Trophoblast cell (in vitro differentiated cells and primary cell): ENCODE results near the gene UNC13D.

Source experiments
- DNase-seq, 2 donors: peaks; one replicate each; pipeline ENCODE4 v3.0.0-alpha.2; 2016
- H2AFZ ChIP-seq: 2 replicates; pipeline ENCODE4 v1.6.1; 2013; ENCODE audit warnings: low read length, moderate library complexity, mild to moderate bottlenecking; ENCODE audit not compliant: insufficient read depth, poor library complexity
- H2AK5ac ChIP-seq: 2 replicates; pipeline ENCODE4 v1.6.1; 2013; ENCODE audit warnings: mild to moderate bottlenecking, low read length
- H2BK120ac ChIP-seq: 2 replicates; pipeline ENCODE4 v1.6.1; 2013; ENCODE audit warnings: low read length, mild to moderate bottlenecking, moderate library complexity; ENCODE audit not compliant: insufficient read depth, poor library complexity
- H2BK12ac ChIP-seq: 2 replicates; pipeline ENCODE4 v1.6.1; 2013; ENCODE audit warnings: mild to moderate bottlenecking, low read length, moderate library complexity
- H2BK5ac ChIP-seq: 2 replicates; pipeline ENCODE4 v1.6.1; 2013; ENCODE audit warnings: low read length, low read depth, moderate library complexity, mild to moderate bottlenecking; ENCODE audit not compliant: poor library complexity
- H3K14ac ChIP-seq: 2 replicates; pipeline ENCODE4 v1.6.1; 2013; ENCODE audit warnings: mild to moderate bottlenecking, low read length
- H3K18ac ChIP-seq: 2 replicates; pipeline ENCODE4 v1.6.1; 2013; ENCODE audit warnings: mild to moderate bottlenecking, low read length
- H3K23ac ChIP-seq: 2 replicates; pipeline ENCODE4 v1.6.1; 2013; ENCODE audit warnings: low read length
- H3K27ac ChIP-seq: 2 replicates; pipeline ENCODE4 v1.5.1; 2013; ENCODE audit warnings: low read depth, mild to moderate bottlenecking, inconsistent platforms, low read length, moderate library complexity
- H3K27me3 ChIP-seq: 2 replicates; pipeline ENCODE4 v1.6.1; 2013; ENCODE audit warnings: inconsistent platforms, mild to moderate bottlenecking, low read length, moderate library complexity; ENCODE audit not compliant: insufficient read depth
- H3K36me3 ChIP-seq, 2 experiments: 1 replicate in 1 of 2; 2 replicates in 1 of 2; pipeline ENCODE4 v1.6.1; 2013; ENCODE audit warnings: low read length in 2 of 2, mild to moderate bottlenecking in 2 of 2, moderate library complexity in 1 of 2; ENCODE audit not compliant: insufficient read depth in 2 of 2, control insufficient read depth in 1 of 2
- H3K4ac ChIP-seq: 2 replicates; pipeline ENCODE4 v1.6.1; 2013; ENCODE audit warnings: low read depth, mild to moderate bottlenecking, low read length, moderate library complexity
- H3K4me1 ChIP-seq, 2 experiments: 1 replicate in 1 of 2; 2 replicates in 1 of 2; pipeline ENCODE4 v1.6.1; 2013; ENCODE audit warnings: low read length in 2 of 2, mild to moderate bottlenecking in 2 of 2, moderate library complexity in 1 of 2; ENCODE audit not compliant: insufficient read depth in 2 of 2, control insufficient read depth in 1 of 2
- H3K4me2 ChIP-seq: 2 replicates; pipeline ENCODE4 v1.6.1; 2013; ENCODE audit warnings: inconsistent platforms, mild to moderate bottlenecking, low read length, moderate library complexity
- H3K4me3 ChIP-seq: 2 replicates; pipeline ENCODE4 v1.5.1; 2013; ENCODE audit warnings: mild to moderate bottlenecking, low read depth, low read length, inconsistent platforms
- H3K79me1 ChIP-seq: one replicate; pipeline ENCODE4 v1.6.1; 2013; ENCODE audit warnings: low read length
- H3K79me2 ChIP-seq: 2 replicates; pipeline ENCODE4 v1.6.1; 2013; ENCODE audit warnings: low read length, mild to moderate bottlenecking; ENCODE audit not compliant: control insufficient read depth, insufficient read depth, poor library complexity
- H3K9ac ChIP-seq: 2 replicates; pipeline ENCODE4 v1.6.1; 2013; ENCODE audit warnings: mild to moderate bottlenecking, low read length
- H3K9me3 ChIP-seq: 2 replicates; pipeline ENCODE4 v1.6.1; 2013; ENCODE audit warnings: low read depth, mild to moderate bottlenecking, control low read depth, inconsistent platforms, low read length; ENCODE audit not compliant: insufficient read depth
- H4K12ac ChIP-seq: 2 replicates; pipeline ENCODE4 v1.6.1; 2013; ENCODE audit warnings: low read depth, mild to moderate bottlenecking, low read length, moderate library complexity
- H4K8ac ChIP-seq: 2 replicates; pipeline ENCODE4 v1.6.1; 2013; ENCODE audit warnings: low read depth, mild to moderate bottlenecking, low read length, moderate library complexity
- H4K91ac ChIP-seq: one replicate; pipeline ENCODE4 v1.6.1; 2013; ENCODE audit warnings: low read depth, mild to moderate bottlenecking, low read length, moderate library complexity
- WGBS: extraction: QIAGEN DNeasy Blood & Tissue Kit; methylation state at CpG from one replicate; pipeline ENCODE4 v1.1.7; 2013; ENCODE audit warnings: missing lambda C conversion rate; ENCODE audit not compliant: insufficient read length, insufficient coverage; ENCODE audit errors: extremely low coverage; 5-methylcytosine and 5-hydroxymethylcytosine counted together

Gene UNC13D

DNA sequence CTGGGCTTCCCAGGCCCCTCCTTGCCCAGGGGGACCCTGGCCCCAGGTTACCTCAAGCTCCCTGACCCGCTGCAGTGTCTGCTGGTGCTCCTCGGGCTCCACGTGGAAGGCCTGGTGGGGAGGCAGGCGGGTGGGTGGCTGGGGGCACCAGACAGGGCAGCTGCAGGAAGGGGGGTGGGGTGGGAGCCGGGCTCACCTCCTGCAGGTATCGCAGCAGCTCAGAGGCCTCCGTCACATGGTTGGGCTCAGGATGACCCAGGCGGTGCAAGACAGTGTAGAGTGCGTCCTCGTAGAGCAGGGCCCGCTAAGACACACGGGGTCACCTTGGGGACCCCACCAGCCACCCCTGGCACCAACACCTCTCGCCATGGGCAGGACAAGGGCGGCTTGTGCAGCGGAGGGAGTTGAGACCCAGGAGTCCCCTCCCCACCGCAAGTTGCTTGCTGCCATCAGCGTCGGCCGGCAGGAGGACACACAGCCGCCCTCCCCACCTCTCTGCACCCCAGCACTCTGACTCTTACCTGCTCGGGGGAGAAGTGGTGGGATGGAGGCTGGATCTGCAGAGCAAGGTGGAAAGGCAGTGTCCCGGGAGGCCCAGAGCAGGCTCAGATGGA is 1.1 kb downstream of the UNC13D start:
- peak overlapping the region; percentile 4 for H2AK5ac ChIP-seq
- H3K4ac ChIP-seq: no peak overlapping the region

DNA sequence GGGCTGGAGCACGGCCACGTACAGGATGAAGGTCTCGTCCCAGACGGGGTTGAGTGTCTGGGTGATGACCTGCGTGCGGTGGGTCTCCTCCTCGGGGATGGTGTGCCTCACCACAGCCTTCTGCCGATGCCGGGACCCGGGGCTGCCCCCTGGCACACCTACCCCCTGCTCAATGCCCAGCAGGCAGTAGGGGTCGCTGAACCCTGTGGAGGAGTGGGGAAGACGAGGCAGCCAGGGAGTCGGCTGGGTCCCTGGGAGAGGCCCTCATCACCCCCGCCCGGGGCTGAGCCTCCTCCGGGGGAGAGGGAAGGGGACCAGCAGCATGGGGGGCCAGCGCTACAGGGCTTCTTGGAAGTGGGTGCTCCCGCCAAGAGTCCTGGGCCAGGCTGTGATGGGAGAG is 1.8 kb downstream of the UNC13D start:
- no peak overlapping the region for H2BK120ac ChIP-seq
- no peak overlapping the region for H2BK12ac ChIP-seq

More for the DNA sequence above, 1.1 kb downstream of the UNC13D start:
- Histone ChIP-seq H2BK5ac (no peak overlapping the region), H3K4me3 (no peak overlapping the region), H3K23ac (no peak overlapping the region), H4K8ac (no peak overlapping the region), H3K14ac (no peak overlapping the region), H3K4me2 (no peak overlapping the region), H2AFZ (no peak overlapping the region), H3K9me3 (peaks cover 2% of the 10 kb centered on the region), H3K18ac (no peak overlapping the region), H2BK12ac (peak overlapping the region; percentile 13), H2BK120ac (no peak overlapping the region), H3K27ac (no peak overlapping the region), H3K36me3 (peaks cover 21 to 22% of the 10 kb centered on the region in 2 experiments), H3K9ac (no peak overlapping the region), H3K4me1 (peaks cover 17 to 24% of the 10 kb centered on the region in 2 experiments), H3K27me3 (no peaks in the 10 kb centered on the region), H4K12ac (no peak overlapping the region), H3K79me2 (no peaks in the 10 kb centered on the region), H4K91ac (peak overlapping the region; percentile 78), H3K79me1 (peaks cover 14% of the 10 kb centered on the region)
- no peak for DNase-seq
- WGBS: no CpG with 5 or more reads among the region's 22 CpGs

DNA sequence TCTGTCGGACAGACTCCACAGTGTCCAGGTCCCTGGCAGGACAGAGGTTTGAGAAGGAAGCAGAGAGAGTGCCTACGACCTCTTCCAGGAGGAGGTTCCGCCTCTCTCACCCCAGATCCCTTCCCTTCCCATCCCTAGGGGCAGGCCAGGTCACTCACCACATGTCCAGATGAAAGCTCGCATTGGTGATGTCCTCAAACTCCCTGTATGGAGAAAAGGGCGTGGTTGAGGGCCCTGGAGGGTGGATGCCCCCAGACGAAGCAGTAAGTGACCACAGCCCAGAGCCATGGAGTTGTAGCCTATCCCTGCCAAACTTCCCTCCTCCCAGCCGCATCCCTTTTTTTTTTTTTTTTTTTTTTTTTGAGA is 3.4 kb downstream of the UNC13D start:
- Histone ChIP-seq H3K79me1 (peaks cover 11% of the 10 kb centered on the region), H3K4me3 (no peak overlapping the region), H3K9me3 (no peaks in the 10 kb centered on the region), H2BK120ac (no peak overlapping the region), H4K91ac (no peak overlapping the region), H3K27me3 (no peaks in the 10 kb centered on the region), H4K8ac (no peak overlapping the region), H3K36me3 (no peaks in the 10 kb centered on the region), H2AK5ac (no peak overlapping the region), H2AFZ (no peak overlapping the region), H2BK5ac (no peak overlapping the region), H4K12ac (no peak overlapping the region), H3K4me1 (peaks cover 12 to 17% of the 10 kb centered on the region in 2 experiments), H3K18ac (no peak overlapping the region), H3K79me2 (no peaks in the 10 kb centered on the region), H3K23ac (no peak overlapping the region), H3K14ac (no peak overlapping the region), H3K27ac (no peak overlapping the region), H3K9ac (no peak overlapping the region), H3K4ac (no peak overlapping the region), H3K4me2 (no peak overlapping the region), H2BK12ac (no peak overlapping the region)
- no peak for DNase-seq
- no CpG with 5 or more reads among the region's 7 CpGs for WGBS

More for the DNA sequence above, 1.8 kb downstream of the UNC13D start:
- H4K8ac ChIP-seq: no peak overlapping the region
- no peak for DNase-seq
- H3K79me2 ChIP-seq: no peaks in the 10 kb centered on the region
- H3K14ac ChIP-seq: no peak overlapping the region
- no peak overlapping the region for H3K27ac ChIP-seq
- H2AFZ ChIP-seq: no peak overlapping the region
- peaks cover 14% of the 10 kb centered on the region for H3K79me1 ChIP-seq
- peak overlapping the region; percentile 21 for H2AK5ac ChIP-seq
- no peak overlapping the region for H3K4me3 ChIP-seq
- no peak overlapping the region for H4K91ac ChIP-seq
- H3K4me1 ChIP-seq: peaks cover 17 to 24% of the 10 kb centered on the region in 2 experiments
- no peaks in the 10 kb centered on the region for H3K27me3 ChIP-seq
- H3K9me3 ChIP-seq: peaks cover 2% of the 10 kb centered on the region
- H2BK5ac ChIP-seq: no peak overlapping the region
- no peak overlapping the region for H3K4ac ChIP-seq
- no peak overlapping the region for H3K23ac ChIP-seq
- no CpG with 5 or more reads among the region's 18 CpGs for WGBS
- no peak overlapping the region for H3K9ac ChIP-seq
- H3K4me2 ChIP-seq: no peak overlapping the region
- no peak overlapping the region for H3K18ac ChIP-seq
- H3K36me3 ChIP-seq: peaks cover 14 to 16% of the 10 kb centered on the region in 2 experiments
- no peak overlapping the region for H4K12ac ChIP-seq

DNA sequence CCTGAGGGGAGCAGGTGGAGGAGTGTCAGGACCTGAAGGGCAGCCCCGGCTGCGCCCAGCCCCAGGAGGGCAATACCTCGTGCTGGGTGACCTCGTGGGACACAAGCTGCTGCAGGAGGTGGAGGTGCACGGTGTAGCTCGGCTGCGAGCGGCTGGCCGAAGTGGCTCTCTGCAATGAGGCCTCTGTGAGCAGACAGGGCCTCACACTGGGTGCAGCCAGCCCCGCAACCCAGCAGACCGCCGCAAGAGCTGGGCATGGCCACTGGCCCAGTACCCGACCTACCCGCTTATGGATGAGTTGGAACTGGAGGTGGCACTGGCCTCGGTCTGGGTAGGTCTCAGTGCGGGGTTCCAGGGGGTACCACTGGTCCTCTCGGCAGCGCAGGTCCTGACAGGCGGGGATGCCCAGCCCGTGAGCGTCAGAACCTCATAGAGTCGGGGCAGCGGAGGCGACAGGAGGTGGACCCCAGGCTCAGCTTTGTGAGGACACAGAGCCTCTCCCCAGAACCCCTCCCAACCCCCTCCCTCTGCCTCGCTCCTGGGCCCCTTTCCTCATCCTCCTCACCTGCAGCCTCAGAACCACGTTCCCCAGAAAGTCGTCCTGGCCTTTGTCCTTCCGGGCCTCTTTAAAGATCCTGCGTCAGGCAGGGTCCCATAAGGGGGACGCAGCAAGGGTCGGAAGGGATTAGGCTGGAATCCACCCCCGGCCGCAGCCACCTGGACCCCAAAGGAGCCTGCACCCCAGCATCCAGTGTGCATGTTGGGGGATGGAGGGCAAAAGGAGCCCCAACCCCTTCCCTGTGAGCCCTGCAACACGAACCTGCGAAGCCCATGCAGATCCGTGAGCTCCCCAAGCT is 4.0 kb downstream of the UNC13D start:
- peak overlapping the region; percentile 21 for H2BK120ac ChIP-seq
- H3K4me3 ChIP-seq: no peak overlapping the region
- H3K79me1 ChIP-seq: peaks cover 8% of the 10 kb centered on the region
- DNase-seq: no peak
- no peak overlapping the region for H3K4ac ChIP-seq
- no peak overlapping the region for H4K8ac ChIP-seq
- H3K79me2 ChIP-seq: no peaks in the 10 kb centered on the region
- no peaks in the 10 kb centered on the region for H3K36me3 ChIP-seq
- H2AK5ac ChIP-seq: no peak overlapping the region
- no peak overlapping the region for H3K14ac ChIP-seq
- no peak overlapping the region for H3K27ac ChIP-seq
- H3K27me3 ChIP-seq: no peaks in the 10 kb centered on the region
- H3K9ac ChIP-seq: no peak overlapping the region
- H3K4me2 ChIP-seq: no peak overlapping the region
- H3K18ac ChIP-seq: no peak overlapping the region
- H4K91ac ChIP-seq: no peak overlapping the region
- no peaks in the 10 kb centered on the region for H3K9me3 ChIP-seq
- no CpG with 5 or more reads among the region's 36 CpGs for WGBS
- no peak overlapping the region for H2AFZ ChIP-seq
- H2BK5ac ChIP-seq: no peak overlapping the region
- no peak overlapping the region for H3K23ac ChIP-seq
- peaks cover 9 to 12% of the 10 kb centered on the region in 2 experiments for H3K4me1 ChIP-seq
- H2BK12ac ChIP-seq: no peak overlapping the region
- no peak overlapping the region for H4K12ac ChIP-seq
